ENCODE measurements around the gene MMEL1.
"Not testable (repeated sequence)": the region's sequence is repeated elsewhere in the genome, so short reads cannot be mapped to it uniquely, and the experiment has no call there.

The MMEL1 gene

DNA sequence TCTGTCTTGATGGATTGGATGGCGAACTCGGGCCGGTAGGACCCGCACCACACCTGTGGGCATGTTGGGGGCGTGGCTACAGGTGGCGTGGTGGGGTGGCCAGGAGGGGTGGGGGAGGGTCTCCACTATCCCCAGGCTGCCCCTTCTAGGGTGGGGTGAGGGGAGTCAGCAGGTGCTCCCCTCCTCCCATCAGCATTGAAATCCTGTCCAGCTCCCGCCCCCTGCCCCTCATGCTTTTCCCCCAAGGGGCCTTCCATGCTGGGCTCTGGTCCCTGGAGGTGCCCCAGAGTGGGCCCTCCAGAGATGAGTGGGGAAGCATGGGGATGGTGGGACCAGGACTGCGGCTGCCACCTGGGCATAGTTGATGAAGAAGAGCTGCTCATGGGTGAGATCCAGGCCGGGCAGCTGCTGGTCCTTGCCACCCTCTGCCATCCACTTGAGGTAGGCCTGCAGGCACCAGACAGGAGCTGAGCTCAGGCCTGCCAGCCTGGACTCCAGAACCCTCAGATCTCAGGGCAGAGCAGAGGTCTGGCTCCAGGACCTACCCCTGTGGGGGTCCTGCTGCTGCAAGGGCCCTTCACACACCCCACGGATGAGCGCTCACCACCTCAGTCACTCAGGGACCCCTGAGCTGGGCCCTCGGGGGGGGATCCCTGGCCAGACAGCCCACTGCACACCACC, 41.1 kb downstream of the MMEL1 start:
- DNase-seq (ENCODE audit: low spot score) (no peak), FAIRE-seq (no peak)

DNA sequence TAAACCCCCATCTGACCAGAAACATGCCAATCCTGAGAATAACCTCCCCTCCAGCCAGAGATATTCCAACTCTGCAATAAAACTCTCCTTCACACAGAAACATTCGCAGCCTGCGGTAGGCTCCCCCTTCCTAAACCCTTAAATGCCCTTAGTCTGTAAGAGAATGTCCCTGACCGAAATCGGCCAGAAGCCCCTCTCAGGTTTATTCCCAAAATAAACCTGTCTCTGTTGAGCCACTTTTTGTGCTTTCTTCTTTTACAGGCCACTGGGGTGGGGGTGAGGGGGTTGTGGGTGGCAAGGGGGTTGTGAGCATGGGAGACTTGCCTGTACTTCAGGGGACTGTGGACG, 41.6 kb downstream of the MMEL1 start:
- no peak for DNase-seq (ENCODE audit: low spot score)
- FAIRE-seq, result no peak

DNA sequence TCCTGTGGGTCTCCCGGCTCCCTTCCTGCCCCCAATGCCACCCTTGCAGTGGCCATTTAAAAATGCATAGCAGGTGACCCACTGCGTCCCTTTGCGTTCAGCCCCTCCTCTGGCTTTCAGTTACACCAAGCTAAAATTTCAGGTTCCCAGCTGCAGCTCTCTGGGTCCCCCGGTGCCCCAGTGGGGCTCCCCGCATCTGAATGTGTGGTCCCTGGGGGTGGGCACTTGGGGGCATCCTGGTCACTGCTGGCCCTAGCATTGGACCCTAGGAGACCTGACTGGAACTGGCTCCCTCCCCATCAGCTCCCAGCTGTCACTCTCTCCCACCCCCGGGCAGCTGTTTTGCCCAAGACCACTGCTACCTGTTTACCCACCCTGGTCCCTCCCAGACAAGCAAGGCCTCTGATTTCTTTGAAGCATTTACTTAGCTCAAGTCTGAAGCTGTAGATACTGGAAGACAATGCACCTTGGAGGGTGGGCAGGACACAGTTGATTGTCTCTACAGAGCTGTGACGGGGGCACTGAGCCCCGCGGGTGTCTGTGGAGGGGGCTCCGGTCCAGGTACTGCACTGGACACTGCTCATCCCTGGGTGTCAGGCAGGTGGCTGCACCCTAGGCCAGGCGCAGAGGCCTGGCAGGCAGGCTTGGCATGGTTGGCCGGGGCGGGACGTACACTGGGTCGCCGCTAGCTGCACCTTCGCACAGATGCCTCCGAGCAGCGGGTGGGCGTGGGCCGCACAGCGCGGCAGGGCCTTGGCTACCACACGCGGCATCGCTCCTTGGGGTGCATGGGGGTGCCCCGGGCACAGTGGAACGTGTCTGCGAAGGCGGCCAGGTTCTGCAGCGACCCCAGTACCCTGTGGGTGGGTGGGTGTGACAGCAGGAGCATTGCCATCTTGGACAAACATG, 42.3 kb downstream of the MMEL1 start:
- DNase-seq (ENCODE audit: low spot score) (no peak), FAIRE-seq (no peak)

DNA sequence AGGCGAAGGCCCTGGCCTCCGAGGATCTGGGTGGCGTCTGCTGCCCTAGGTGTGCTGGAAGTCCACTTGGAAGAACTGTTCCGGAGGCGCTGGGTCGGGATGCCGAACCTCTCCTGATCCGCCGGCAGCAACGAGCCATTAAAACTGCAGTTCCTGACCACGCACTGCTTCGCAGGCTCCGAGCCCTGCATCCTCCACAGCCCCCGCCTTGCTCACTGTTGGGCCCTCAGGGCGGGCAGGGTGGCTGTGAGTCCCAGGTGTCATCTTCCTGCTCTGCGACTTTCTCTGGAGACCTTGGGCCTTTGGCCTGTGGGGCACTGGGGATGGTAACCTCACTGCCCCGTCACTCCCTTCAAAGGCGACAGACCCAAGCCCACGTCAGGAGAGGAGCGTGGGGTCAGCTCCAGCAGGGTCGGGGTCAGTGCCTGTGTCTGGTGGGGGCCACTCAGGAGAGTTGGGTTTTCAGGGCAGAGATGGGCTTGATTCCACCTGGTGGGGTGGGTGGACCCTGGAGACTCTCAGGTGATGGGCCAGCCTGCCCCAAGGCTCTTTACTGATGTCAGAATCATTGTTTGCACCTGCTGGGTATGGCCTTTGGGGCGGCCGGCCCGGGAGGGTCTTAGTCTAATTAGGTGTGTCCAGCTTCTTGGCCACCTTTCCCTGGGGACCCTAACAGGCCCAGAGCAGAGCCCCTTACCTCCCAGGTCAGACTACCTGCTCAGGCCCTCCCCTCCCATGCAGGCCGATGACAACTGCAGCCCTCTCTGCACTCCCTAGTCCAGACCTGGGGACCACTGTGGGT, 43.2 kb downstream of the MMEL1 start:
- DNase-seq (ENCODE audit: low spot score) (no peak), FAIRE-seq (no peak)

DNA sequence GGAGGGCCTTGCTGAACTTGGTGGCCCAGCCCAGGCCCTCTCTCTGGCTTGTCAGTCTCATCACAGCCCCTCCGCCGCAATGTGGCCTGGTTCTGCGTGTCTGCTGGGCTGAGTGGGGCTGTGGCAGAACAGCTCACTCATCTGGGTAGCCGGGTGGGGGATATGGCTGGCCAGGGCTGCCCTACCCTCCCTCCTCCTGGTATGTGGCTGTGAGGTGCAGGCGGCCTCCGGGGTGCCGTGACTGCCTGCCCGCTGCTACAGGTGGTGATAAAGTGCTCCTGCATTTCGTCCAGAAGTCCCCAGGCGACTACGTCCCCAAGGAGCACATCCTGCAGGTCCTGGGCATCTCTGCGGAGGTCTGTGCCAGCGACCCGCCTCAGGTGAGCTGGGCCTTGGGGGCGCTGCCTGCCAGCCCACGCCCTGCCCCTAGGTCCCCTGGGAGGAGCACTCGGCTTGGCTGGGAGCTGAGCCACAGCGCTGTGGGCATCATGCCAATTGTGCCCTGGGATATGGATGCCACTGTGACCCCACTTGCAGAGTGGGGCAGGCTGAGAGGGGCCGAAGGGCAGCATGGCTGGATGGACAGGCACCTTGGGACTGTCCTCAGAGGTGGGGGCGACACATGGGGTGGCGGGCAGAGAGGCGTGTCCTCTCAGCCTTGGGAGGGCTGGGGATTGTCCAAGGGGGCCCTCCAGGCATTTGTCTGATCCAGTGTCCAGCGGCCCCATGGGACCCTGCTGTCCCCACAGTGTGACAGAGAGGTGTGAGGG, 44.0 kb downstream of the MMEL1 start:
- no peak for DNase-seq (ENCODE audit: low spot score)
- no peak for FAIRE-seq

DNA sequence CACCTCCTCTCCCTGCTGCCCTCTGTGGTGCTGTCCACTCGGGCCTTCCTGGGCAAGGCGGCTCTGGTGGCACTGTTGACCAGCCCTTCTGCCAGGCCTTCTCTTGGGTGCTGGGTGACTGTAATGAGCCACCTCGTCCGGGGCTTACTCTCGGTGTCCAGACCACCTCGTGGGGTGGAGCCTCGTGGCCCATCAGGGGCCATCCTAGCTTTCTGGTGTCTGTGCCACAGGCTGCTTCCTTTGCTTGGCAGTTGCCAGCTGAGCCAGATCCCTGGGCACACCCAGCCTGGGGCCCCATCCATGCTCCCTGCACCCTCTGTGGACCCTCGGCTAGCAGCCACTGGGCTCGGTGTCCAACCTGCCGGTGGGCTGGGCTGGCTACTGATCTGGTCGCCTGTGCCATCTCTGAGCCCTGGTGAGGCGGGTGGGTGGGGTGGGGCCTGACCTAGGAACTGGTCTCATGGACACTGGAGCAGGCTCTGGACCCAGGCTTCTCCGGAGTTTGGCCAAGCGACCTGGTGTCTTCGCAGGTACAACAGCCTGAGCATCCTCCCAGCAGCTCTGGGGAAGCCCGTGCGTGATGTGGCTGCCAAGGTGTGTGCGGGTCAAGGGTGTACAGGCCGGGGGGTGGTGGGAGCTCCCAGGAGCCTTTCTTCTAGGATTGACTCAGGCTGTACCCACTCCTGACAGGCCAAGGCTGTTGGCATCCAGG, 44.8 kb downstream of the MMEL1 start:
- no peak for DNase-seq (ENCODE audit: low spot score)
- FAIRE-seq, result no peak

DNA sequence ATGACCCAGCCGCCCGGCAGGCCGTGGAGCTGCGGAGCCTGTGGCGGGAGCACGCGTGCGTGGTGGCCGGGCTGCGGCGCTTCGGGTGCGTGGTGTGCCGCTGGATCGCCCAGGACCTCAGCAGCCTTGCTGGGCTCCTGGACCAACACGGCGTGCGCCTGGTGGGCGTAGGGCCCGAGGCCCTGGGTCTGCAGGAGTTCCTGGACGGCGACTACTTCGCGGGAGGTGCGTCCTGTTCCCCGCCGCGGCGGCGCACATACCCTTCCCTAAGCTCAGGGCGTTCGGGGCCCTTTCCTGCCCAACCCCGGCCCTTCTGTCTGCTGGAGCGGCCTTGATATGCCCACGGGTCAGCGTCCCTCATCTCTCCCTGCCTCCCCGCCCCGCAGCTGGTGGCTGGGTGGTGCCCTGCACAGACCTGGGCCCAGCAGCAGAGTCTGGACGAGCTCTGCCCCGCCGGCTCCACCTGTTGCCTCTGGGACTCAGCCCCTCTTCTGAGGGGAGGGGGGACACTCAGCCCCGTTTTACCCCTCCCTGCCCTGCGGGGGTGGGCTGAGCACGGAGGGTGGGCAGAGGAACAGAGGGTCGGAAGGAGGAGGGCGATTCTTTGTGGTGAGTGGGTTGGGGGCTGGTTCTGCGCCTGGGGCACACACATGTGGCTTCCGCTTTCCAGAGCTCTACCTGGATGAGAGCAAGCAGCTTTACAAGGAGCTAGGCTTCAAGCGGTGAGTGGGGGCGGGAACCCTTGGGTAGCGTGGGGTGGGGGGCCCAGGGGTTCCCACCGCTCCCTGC, 45.6 kb downstream of the MMEL1 start:
- no peak for DNase-seq (ENCODE audit: low spot score)
- no peak for FAIRE-seq

DNA sequence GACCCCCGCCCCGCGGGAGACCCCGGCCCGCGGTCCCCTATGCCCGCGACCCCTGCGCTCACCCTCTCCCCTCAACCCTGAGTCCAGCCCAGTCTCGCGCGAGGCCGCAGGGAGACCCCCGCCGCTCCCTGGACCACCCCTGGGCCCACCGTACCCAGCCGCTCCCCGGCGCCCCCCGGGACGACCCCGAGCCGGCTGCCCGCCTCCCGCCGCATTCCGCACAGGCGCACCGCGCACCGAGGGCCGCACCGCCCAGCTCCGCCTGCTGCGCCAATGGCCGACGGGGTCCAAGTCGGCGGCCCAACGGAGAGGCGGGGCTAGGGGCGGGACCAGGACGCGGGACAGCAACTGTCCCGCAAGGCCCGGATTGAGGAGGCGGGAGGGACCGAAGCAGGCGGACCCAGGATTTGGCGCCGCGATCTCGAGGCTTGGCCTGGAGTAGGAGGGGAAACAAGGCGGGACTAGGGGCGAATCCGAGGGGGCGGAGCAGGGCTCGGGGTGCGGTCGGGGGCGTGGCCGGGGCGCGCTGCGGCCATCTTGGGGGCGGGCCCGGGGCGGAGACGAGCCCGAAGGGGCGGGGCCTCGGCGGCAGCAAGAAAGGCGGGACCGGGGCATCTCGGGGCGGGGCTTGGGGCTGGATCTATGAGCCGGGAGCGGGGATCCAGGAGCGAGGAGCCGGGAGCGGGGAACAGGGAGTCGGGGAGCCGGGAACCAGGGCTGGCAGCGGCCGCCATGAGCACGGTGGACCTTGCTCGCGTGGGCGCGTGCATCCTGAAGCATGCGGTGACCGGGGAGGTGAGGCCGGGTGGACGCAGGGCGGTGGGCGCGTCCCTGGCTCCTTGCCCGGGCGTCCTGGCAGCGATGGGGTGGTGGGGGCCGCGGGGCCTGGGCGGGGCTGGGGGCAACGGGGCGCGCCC, 46.4 kb downstream of the MMEL1 start, which contains the start of gene PRXL2B:
Gene PRXL2B (plus strand): TSS at position 624 of the 917 bp plus-strand sequence. CDS start 109 bp downstream, at position 733.
- peak; percentile 45 for FAIRE-seq
- DNase-seq (ENCODE audit: low spot score), result peak; percentile 95

DNA sequence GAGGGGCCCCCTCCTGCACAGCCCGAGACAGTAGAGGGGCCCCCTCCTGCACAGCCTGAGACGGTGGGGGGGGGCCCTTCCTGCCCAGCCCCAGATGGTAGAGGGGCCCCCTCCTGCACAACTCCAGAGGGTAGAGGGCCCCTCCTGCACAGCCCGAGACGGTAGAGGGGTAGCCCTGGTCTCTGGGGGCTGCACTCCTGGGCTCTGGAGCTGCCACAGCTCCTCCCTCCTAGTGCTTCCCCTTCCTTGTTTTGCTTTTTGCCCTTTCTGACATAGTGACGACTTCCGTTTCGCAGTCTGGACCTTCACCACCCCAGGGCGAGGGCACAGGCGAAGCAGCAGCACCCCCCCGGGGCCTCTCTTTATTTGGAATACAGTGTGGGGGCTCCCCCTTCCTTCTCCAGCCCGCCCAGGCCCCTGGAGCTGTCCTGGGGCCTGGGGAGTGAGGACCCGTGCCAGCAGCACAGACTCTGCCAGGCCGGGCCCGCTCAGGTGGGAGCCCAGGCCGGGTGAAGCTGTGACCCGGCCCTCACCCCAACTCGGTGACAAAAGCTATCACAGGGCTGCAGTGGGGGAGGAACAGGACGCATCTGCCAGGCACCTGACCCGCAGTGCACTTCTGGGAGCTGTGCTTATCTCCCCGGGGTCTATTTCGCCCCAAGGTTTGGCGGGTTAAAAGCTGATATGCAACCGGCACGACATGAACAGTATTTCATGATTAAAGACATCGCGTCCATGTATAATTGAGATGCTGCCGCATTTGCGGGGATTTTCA, 47.3 kb downstream of the MMEL1 start:
- DNase-seq (ENCODE audit: low spot score) (peak; percentile 9), FAIRE-seq (no peak)

DNA sequence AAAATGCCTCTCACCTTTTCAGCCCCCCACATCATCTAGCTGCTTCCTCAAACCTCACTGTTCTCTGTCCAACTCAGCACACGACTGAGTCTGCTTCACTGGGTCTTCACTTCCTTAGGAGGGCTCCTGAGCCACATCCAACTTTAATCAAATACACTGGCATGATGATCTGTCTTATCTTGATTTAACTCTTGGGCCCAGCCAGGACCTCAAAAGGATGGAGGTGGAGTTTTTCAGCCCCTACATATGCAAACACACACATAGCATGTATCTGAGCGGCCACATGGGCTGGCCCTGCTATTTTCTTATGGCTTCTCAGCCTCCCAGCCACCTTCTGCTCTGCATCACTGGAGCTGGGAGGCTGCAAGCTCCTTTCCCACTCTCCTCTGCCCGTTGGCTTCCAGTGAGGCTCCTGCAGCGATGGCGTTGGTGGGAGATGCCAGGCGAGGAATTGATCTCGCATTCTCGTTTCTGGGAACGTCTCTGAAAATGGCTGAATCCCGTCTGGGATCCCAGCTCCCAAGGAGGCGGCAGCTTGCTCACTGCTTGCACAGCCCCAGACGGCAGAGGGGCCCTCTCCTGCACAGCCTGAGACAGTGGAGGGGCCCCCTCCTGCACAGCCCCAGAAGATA, 48.0 kb downstream of the MMEL1 start:
- DNase-seq (ENCODE audit: low spot score) (no peak), FAIRE-seq (no peak)

DNA sequence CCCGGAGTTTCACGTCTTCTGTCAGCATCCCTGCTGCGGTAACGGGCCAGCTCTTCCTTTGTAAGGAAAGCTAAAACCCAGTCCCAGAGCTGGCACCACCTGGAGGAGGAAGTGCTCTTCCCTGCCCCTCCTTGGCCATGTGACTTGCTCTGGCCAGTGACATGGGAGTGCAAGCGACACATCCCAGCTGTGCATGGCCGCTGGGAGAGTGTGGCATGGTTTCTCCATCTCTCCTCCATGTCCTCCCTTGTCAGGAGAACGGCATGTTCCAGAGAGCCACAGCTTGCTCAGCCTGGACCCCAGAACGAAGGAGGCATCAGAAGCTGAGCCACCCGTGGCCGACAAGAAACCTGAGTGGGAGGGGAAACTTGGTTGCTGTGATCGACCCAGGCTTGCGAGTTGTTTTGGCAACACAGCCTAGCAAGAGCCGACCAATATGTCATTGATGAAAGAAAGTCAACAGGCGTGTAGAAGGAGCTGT, 48.9 kb downstream of the MMEL1 start:
- FAIRE-seq, result no peak
- no peak for DNase-seq (ENCODE audit: low spot score)

DNA sequence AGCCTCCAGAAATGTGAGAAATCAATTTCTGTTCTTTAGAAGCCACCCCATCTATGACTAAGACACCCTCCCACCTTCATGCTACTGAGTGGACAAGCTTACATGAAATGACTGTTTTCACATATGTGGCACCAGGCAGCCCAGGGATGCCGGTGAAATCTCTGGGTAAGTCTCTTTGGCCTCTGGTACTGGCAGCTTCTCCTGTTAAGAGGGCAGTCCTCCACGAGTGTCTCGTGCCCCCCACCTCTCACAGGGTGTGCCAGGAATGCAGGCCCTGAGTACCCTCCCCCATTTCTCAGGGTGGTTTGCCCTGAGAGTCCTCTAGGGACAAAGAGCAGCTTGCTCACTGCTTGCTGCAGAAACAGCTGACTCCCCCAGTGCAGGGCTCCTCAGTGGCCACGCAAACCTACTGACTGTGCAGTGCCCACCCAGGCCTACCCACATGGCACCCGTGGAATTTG, 49.5 kb downstream of the MMEL1 start:
- no peak for FAIRE-seq
- no peak for DNase-seq (ENCODE audit: low spot score)

DNA sequence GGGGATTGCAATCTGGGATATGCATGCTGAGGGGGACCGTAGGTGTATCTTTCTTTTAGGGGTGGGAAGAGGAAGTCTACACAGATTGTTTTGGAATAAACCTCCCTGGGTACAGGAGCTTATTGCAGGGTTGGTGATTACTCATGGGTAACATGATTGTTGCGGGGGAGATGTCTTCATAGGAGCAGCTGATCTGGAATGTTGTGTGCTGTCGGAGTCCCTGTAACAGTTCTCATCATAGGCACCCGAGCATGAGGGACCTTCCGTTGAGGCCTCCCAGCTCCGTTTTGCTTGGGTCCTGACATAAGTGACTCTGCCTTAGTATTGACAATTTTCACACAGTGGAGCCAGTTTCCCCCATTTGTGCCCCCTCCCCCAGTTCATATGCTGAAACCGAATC, 50.4 kb downstream of the MMEL1 start:
- DNase-seq (ENCODE audit: low spot score) (no peak), FAIRE-seq (no peak)

DNA sequence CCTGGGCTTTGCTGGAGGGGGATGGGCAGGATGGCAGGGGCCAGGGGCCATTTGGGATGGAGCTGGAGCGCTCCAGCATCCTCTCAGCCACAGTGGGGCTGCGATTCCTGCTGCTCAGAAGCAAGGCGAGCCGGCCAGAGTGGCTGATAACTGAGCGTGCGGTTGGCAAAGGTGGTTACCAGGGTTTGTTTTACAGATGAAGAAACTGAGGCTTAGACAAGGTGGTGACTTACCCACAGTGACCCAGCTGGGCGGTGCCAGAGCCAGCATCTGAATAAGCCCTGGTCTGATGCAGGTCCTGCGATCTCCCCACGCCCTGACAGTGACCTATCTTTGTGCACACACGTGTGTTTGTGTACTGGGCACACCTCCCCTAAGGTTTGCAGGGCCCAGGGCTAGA, 52.1 kb downstream of the MMEL1 start:
- FAIRE-seq (no peak), DNase-seq (ENCODE audit: low spot score) (no peak)

DNA sequence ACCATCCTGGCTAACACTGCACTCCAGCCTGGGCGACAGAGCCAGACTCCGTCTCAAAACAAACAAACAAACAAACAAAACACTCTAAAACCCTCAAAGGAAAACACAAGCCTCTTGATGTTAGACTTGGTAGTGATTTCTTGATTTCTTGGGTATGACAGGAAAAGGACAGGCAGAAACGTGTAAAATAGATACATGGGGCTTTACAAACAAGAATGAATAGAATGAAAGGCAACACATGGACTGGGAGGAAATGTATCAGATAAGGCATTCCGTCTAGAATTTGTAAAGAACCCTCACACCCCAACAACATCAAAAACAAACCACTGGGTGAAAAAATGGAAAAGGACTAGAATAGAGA, 54.1 kb downstream of the MMEL1 start:
- DNase-seq (ENCODE audit: low spot score) (no peak), FAIRE-seq (no peak)

DNA sequence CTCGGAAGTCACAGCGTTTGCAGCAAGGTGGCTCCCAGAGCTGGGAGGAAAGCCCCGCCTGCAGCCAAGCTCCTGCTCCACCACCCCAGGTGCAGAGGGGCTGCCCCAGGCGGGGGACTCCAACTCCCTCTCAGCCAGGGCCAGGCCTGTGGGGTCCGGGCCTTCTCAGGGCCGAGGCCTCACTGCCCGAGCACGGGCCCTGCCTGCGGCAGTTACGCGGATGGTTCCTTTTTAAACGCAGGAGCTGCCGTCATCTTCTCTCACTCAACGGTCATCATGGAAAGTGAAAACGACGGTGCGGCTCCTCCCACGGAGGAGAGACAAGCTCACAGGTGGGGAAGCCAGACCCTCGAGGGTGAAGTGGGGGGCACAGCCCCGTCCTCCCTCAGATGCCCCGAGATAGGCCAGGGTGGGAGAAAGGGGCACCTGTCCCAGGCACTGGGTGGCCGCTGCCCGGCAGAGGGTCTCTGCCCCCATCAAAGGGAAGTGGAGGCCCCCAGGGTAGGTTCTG, 55.2 kb downstream of the MMEL1 start:
- not testable (repeated sequence) for FAIRE-seq; DNase-seq (ENCODE audit: low spot score)
